M059J (cell line): Measurements from ENCODE around the gene ZNF618. TPM values are rescaled to one million over a fixed set of nuclear protein-coding genes. Genes with fewer than 3 reads are reported as not detected.
"Not testable (repeated sequence)": the region's sequence is repeated elsewhere in the genome, so short reads cannot be mapped to it uniquely, and the experiment has no call there.

Experiments used
- DNase-seq: peaks from one replicate; pipeline ENCODE4 v3.0.0-alpha.2; 2012; ENCODE audit warnings: low read depth
- total RNA-seq: library from RNA; depleted of rRNA; stranded (reverse); fragments of >200 nt; shearing (Covaris generic); gene quantifications from 2 replicates; pipeline ENCODE4 v1.2.3, GENCODE V29; 2014

Gene ZNF618
- total RNA-seq, 1 experiment from 2014 or later: 5.7 TPM

DNA sequence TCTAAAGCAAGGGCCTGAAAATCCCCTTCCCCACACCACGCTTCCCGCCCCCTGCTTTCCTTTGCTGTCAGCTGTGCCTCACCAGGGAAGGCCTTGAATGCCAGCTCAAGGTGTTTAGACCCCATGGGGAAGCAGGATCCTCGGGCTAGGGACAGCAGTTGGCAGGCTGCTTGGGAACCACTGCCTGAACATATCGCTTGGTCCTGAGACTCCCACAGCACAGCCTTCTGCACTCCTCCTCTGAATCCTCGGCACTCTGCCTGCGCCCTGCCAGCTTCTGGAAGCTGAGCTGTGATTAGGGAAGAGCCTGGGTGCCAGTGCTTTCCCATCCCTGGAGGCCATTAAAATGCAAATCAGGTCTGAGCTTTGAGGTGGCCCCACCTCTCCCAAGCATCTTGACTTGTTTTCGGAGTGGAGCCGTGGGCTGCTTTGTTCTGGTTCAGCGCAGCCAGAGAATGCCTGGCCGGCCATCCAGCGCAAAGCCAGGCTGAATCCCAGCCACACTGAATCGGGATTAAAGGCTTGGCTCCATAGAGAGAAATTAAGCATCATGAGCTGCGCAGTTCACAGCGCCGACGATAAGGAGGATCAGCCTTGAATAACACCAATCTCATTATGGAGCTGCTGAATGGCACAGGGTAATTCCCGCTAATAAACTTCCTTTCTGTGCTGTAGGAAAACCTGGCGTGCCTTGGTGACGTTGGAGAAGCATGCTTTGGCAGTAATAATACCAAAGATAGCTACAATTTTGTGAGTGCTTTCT lies 162.0 kb downstream of the ZNF618 start:
- peak; percentile 26 for DNase-seq

DNA sequence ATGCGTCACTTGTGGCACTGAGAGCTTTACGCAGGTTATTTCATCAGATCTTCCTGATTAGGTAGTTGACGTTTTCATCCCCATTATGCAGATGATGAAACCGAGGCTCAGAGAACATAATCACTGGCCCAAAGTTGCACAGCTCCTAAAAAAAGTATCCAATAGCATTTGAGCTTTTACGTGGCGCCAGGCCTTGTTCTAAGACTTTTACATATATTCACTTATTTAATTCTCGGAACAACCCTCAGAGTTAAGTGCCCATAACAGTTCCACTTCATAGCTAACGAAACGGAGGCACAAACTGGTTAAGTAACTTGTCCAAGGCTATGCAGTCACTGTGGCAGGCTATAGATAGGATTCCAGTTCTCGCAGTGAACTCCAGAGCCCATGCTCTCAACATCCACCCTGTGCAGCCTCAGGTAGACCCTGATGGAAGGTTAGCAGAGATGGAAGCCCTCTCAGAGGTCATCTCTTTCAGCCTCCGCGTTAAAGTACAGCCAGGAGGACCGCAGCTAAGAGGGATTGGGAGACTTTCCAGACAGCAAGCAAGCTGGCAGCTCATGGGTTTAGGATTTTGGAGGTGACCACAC lies 162.7 kb downstream of the ZNF618 start:
- DNase-seq: no peak

DNA sequence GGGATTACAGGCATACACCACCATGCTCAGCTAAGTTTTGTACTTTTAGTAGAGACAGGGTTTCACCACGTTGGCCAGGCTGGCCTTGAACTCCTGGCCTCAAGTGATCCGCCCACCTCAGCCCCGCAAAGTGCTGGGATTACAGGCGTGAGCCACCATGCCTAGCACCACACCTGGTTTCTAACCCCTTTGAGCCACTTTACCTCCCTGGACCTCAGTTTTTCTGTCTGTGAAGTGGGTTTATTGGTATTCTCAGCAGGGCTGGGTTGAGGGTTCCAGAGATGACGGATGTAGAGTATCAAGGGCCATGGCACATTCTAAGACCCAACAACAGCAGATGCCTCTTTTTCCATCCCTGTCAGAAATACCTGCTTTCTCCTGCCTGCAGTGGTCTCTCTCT lies 163.4 kb downstream of the ZNF618 start:
- no peak for DNase-seq

DNA sequence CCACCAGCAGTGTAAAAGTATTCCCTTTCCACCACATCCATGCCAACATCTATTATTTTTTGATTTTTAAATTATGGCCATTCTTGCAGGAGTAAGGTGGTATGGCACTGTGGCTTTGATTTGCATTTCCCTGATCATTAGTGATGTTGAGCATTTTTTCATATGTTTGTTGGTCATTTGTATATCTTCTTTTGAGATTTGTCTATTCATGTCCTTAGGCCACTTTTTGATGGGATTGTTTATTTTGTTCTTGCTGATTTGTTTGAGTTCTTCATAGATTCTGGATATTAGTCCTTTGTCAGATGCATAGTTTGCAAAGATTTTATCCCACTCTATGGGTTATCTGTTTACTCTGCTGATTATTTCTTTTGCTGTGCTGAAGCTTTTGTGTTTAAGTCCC lies 167.6 kb downstream of the ZNF618 start:
- DNase-seq: not testable (repeated sequence)

DNA sequence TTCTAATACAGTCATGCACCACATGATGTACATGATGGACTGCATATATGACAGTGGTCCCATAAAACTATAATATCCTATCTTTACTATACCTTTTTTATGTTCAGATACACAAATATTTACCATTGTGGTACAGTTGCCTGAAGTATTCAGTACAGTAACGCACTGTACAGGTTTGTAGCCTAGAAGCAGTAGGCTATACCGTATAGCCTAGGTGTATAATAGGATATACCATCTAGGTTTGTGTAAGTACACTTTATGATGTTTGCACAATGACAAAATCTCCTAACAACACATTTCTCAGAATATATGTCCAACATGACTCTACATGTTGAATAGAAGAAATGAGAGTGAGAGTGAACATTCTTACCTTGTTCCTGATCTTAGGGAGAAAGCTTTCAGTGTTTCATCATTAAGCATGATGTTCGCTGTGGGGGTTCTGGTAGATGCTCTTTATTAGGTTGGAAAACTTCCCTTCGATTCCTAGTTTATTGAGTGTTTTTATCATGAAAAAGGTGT lies 170.2 kb downstream of the ZNF618 start:
- no peak for DNase-seq

DNA sequence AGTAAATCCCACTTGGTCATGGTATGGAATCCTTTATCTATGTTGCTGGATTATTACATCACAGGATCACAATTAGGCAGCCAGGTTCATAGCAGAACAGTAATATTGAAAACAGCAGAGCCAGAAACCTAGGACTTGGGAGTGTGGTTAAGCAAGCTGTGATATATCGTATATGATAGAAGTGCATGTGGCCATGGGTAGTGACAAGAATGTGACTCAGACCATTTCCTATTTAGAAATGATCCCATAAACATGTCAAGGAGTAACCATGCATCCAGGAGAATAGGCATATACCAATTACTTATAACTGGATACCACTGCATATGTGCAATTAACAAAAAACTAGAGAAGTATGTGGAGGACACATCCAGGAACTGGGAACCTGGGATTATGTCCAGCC lies 170.8 kb downstream of the ZNF618 start:
- peak; percentile 34 for DNase-seq

DNA sequence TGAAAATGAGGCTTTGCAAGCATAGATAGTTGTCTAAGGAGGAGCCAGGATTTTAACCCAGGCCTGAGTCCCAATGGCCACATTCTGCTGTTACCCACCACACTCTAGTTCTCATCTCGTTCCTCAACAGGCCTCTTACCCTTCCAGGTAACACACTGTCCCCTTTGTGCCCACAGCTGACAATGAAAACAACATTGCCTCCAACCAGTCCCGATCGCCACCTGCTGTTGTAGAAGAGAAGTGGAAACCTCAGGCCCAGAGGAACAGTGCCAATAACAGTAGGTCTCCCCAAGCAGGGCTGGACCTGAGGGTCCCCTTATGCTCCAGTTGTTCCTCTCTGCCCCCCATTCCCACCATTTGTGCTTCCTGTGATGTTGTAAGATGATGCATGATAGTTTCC lies 171.6 kb downstream of the ZNF618 start:
- peak; percentile 19 for DNase-seq

DNA sequence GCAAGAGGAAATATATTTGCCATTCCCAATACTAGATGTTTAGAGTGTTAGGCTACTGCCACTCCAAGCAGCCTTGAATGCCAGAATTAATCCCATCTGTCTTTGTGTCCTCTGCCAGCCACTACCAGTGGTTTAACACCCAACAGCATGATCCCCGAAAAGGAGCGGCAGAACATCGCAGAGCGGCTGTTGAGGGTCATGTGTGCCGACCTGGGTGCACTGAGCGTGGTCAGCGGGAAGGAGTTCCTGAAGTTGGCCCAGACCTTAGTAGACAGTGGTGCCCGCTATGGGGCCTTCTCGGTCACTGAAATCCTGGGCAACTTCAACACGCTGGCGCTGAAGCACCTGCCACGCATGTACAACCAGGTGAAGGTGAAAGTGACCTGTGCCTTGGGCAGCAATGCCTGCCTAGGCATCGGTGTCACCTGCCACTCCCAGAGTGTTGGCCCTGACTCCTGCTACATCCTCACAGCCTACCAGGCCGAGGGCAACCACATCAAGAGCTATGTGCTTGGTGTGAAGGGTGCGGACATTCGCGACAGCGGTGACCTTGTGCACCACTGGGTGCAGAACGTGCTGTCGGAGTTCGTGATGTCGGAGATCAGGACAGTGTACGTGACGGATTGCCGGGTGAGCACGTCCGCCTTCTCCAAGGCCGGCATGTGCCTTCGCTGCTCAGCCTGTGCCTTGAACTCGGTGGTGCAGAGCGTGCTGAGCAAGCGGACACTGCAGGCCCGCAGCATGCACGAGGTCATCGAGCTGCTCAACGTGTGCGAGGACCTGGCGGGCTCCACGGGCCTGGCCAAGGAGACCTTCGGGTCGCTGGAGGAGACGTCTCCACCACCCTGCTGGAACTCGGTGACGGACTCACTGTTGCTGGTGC lies 172.7 kb downstream of the ZNF618 start:
- DNase-seq: no peak

DNA sequence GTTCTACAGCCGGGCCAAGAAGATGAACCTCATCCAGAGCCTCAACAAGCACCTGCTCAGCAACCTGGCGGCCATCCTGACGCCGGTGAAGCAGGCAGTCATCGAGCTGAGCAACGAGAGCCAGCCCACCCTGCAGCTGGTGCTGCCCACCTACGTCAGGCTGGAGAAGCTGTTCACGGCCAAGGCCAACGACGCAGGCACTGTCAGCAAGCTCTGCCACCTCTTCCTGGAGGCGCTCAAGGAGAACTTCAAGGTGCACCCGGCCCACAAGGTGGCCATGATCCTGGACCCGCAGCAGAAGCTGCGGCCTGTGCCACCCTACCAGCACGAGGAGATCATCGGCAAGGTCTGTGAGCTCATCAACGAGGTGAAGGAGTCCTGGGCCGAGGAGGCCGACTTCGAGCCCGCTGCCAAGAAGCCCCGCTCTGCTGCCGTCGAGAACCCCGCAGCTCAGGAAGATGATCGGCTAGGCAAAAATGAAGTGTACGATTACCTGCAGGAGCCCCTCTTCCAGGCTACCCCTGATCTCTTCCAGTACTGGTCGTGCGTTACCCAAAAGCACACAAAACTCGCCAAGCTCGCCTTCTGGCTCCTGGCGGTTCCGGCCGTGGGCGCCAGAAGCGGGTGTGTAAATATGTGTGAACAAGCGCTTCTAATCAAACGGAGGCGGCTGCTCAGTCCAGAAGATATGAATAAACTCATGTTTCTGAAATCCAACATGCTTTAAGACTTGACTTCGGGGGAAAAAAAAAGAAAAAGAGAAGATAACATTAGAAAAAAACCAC lies 173.5 kb downstream of the ZNF618 start:
- no peak for DNase-seq

DNA sequence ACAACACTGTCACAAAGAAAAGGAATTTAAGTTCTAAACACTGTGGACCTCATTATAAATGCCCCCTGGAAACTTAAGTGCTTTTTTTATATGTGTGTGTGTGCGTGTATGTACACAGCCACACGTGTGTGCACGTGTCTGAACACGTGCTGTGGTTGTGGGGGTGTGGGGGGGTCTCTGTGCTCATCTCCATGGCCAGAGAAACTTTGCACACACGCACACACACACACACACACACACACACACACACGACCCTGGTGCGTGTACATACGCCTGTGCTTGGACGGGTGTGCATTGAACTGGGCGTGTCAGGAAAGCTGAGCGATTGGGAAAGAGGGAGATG lies 174.1 kb downstream of the ZNF618 start:
- DNase-seq: no peak

DNA sequence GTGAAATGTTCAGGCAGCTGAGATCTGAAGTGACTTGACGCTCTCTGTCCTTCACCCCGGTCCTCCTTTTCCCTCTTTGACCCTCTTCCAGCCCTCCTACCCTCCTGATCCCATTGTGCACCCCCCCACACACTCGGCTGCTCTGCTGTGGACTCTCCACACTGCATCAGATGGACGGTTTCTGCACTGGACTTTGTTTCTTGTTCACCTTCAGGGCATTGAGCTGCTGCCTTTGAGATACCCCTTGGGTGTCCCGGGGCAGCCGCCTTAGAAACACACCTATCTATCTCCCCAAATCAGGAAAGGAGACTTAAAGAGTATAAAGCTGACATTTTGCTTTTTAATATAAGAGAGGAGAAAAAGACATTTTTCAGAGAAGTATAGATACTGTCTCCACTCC lies 174.5 kb downstream of the ZNF618 start:
- DNase-seq: no peak

DNA sequence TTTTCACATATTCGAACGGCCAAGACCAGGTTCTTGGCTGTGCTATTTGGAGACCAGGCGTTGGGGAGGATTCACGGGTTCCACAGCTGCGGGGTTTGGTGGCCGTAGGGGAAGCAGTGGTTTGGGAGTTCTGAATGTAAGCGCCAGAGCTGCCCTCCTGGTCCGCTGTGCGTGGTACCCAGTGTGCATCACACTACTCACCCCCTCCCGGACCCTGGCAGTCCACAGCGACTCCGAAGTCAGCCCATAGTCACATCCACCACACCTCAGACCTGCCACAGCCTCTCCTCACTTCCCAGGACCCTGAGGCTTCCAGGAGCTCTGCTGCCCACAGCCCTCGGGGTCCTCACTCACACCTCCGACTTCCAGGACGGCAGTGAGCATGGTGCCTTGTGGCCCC lies 175.2 kb downstream of the ZNF618 start:
- no peak for DNase-seq

DNA sequence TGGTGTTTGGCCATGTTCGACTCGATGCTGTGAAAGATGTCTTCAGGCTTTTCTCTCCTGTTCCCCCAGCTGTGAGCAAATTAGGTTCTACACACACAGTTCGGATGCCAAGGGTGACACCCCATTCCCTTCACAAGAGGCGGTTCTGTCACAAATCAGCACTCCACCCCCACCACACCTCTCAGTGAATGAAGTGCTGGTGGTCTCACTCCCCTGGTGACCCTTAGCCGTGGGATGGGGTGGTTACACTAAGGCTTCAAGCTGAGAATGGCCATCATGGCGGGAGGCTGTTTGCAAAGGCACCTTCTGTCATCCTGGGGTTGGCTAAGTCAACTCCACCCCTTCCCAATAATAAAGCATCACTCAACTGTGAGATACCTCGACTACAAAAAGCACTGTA lies 175.6 kb downstream of the ZNF618 start:
- no peak for DNase-seq

DNA sequence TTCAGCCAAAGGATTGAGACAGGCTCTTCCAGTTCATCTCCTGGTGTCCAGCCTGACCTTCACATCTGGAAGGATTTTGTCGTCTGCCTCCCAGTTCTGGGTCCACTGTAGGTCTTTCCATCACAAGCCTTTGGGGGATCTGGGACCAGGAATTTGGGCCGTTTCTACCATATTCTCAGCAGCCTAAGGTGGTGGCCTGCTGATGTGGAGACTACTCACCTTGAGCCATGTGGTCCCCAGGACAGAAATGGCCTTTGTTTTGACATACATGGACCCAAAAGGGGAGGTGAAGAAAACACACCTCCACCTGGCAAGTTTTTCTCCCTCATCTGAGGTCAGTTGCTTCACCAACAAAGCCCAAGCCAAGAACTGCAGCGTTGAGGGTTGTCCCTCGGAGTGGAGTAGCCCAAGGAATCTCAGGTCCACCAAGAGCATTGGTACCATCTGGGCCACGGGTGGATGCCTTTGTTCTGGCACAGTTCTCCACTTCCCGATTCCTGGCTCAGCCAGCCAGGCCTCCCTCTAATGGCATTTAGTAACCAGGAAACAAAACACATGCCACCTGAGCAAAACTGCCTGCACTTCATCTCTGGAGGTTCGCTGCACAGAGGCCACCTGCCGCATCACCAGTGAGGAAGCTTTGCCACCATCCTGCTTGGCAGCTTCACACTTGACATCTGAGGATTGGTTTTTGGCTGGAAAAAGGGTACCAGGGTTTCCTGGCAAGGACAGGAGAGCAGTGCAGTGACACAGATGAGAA lies 177.3 kb downstream of the ZNF618 start:
- no peak for DNase-seq

DNA sequence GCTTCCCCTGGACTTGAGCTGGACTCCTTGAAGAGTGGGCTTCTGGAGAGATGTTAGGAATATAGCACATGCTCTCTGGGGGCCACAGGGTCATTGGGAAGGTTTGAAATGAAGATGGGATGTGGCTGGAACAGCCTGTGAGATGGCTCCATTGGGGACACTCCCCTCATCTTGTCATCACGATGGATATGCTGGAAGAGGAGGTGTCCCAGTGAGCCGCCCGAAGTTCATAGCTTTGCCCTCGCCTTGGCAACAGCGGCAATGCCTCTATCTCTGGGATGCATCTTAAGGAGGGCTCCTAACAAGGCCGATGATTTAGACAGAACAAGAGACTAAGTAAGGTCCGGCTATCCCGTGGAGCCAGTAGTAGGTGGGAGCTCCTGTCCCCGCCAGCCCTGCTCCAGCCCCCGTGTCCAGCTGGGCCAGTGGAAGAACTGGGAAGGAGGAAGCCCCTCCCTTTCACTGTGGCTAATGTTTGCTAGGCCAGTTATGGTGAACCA lies 178.1 kb downstream of the ZNF618 start:
- no peak for DNase-seq

DNA sequence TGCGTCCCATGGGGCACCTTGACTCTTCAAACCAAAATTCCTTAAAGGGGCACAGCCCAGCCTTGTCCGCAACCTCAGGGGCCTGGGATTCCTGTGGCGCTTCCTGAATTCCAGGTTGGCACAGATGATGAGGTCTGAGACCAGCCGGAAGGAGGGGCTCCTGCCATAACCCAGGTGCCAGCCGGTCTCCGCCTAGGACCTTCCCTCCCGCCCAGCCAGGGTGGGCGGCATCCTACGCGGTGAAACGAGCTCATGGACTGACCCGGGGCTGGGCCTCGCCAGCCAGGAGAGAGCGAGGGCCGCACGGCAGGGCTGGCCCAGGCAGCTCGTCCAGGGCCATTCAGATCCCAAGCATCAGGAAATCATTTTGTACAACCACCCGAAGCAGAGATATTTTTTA lies 179.0 kb downstream of the ZNF618 start:
- no peak for DNase-seq

DNA sequence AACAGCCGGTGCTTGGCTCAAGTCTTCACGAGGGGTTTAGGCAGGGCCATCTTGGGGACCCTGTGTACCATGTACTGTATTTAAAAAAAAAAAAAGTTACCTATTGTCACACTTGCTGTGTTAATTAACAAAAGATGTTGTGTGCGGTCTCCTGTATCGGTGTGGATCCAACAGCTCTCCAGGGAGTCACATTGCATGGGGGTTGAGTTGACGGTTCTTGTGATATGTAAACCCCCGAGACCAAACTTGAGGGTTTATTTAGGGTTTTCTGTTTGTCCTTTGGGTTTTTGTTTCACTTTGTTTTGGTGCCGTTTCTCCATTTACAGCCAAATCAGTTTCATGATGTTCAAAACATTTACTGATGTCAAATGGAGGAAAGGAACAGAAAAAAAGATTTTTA lies 179.8 kb downstream of the ZNF618 start:
- DNase-seq: no peak

DNA sequence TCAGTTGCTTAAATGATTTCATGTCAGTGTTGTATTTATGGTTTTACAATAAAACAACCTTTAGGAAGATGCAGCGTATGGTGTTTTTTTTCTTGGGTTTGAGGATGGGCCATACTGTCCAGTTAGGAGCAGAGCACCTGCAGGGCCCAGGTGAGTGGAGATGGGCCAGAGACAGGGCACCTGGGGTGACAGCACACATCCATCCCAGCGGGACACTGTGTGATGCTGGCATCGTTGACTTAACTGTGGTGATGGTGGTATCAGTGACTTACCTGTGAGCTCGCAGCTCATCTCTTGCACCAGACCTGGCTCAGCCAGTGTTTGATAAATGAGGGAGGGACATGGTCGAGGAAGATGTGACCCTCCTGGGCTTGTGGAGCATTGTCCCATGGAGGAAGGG lies 180.4 kb downstream of the ZNF618 start:
- no peak for DNase-seq

DNA sequence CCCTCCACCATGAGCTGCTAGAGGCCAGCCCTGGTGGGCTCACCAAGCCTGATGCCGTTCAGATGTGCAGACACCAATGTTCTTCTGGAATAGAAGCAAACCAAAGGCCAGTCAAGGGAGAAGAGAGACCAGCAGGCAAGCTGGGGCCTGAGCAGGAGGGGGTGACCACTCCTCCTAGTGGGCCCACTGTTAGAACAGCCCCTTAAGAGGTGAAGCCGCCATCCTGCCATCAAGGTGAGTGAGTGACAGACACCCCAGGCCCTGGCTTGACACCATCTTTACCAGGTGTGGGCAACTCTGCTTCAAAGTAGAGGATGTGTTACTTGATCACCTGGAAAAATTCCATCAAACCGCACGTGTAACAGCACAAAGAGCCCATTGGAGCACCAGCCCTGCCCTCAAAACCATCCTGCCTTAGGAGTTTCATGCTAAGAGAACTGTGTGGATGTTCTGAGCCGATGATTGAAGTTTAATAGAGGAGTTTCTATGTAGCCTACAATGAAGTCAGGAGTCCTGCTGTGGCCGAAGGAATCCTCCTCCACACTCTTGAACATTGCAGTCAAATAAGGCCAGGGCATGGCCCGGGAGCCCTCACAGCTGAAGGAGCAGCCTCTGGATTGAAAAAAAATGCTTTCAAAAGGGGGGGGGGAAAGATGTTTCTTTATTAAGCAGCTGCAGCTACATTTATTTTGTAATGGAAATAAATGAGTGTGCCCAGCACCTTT lies 181.2 kb downstream of the ZNF618 start:
- no peak for DNase-seq

DNA sequence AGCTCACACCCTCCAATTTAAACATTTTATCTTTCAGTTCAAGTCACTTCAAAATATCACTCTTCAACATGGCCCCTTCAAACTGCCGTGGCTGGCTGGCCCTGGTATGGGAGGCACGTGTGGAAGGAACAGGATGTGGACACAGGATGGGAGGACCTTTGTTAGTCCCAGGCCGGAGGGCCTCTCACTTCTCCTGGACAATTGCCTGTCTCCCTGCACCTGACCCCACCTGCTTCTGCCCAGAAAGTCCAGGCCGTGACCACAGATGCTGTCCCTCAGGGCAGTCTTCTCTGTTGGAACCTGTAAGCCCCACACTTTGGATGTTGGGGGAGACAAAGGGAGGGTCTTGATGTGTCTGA lies 182.6 kb downstream of the ZNF618 start:
- DNase-seq: no peak
